ENCODE results near the gene LIPC. TPM values are rescaled to one million over a fixed set of nuclear protein-coding genes. Genes with fewer than 3 reads are reported as not detected.
A peak's percentile ranks its signal among the peaks of the same experiment; 100 is the strongest.

The LIPC gene
- polyA plus RNA-seq, 2 of the 4 experiments (the other 2 are of a cell fraction) = 0.13 to 0.30 TPM

GRCh38 chr15:58492661-58493397, 61.0 kb downstream of the LIPC start:
- Histone ChIP-seq H3K27ac (peak overlapping the region; percentile 18 to 62; a peak in 3 of 6 replicates), H3K4me3 (no peak overlapping the region), H3K9me3 (peaks cover 27% of the 10 kb centered on the region), H3K4me2 (no peak overlapping the region), H3K4me1 (no peaks in the 10 kb centered on the region)
- TF ChIP-seq EHMT2 (IDR thresholded peaks at IDR 0.05; ENCODE audit: low read depth) (no peak), RFX5 (IDR thresholded peaks at IDR 0.05) (no peak), NFE2L2 (conservative IDR thresholded peaks at IDR 0.05; ENCODE audit: low read length) (peak; percentile 93), ZNF302 (CRISPR knock-in tag; IDR thresholded peaks at IDR 0.05) (no peak), MAFK (IDR thresholded peaks at IDR 0.05; ENCODE audit: partially characterized antibody) (peak; percentile 99)
- ChIA-PET POLR2A (no interaction called here), CTCF (interaction anchor here (0.7 to 1.5 kb wide), 4 partner anchors 11 to 265 kb away, joined by 3 to 5 read pairs (median 4); no protein-coding TSS in a partner anchor)
- WGBS (ENCODE audit: missing lambda C conversion rate) = 83% methylated on average over 7 of the region's 7 CpGs
- ATAC-seq = no peak
- no peak for FAIRE-seq
- DNase-seq (ENCODE audit: low read depth in 1 of 2, low spot score in 1 of 2) = no peak

GRCh38 chr15:58494567-58494966, 62.8 kb downstream of the LIPC start:
- no peak overlapping the region for H3K4me2 ChIP-seq
- no peak overlapping the region for H3K4me3 ChIP-seq
- FAIRE-seq = no peak
- CTCF ChIA-PET = interaction anchor here (0.5 to 4.4 kb wide), 3 partner anchors 11 to 228 kb away, joined by 3 to 12 read pairs (median 6); no protein-coding TSS in a partner anchor
- peaks cover 15% of the 10 kb centered on the region for H3K9me3 ChIP-seq
- no peak overlapping the region for H3K27ac ChIP-seq
- peaks cover 5% of the 10 kb centered on the region; the same call in 2 of the 3 replicates for H3K4me1 ChIP-seq
- 61% methylated on average over 1 of the region's 1 CpG for WGBS (ENCODE audit: missing lambda C conversion rate)
- no peak for DNase-seq (ENCODE audit: low read depth in 1 of 2, low spot score in 1 of 2)
- no peak for ATAC-seq
- POLR2A ChIA-PET = no interaction called here
- no peak for TF ChIP-seq EHF (CRISPR knock-in tag; IDR thresholded peaks at IDR 0.05)
- TF ChIP-seq CHD2 (IDR thresholded peaks at IDR 0.05; ENCODE audit: low read length, partially characterized antibody) = no peak
- no peak for TF ChIP-seq PHF8 (IDR thresholded peaks at IDR 0.05; ENCODE audit: borderline replicate concordance, low read depth)

- Histone ChIP-seq H3K9me3 (peaks cover 5% of the 10 kb centered on the region; the same call in 1 of the 3 replicates), H3K27ac (no peak overlapping the region), H3K4me1 (peaks cover 5% of the 10 kb centered on the region; the same call in 2 of the 3 replicates), H3K4me3 (no peak overlapping the region), H3K4me2 (no peak overlapping the region)
- no peak for FAIRE-seq
- CTCF ChIA-PET = interaction anchor here (1.2 to 4.4 kb wide), 2 partner anchors 9 to 12 kb away, joined by 3 to 12 read pairs; no protein-coding TSS in a partner anchor
- POLR2A ChIA-PET = no interaction called here
- TF ChIP-seq CBX2 (IDR thresholded peaks at IDR 0.05; ENCODE audit: borderline replicate concordance, low read depth) (no peak), JUN (IDR thresholded peaks at IDR 0.05) (no peak), PHF8 (IDR thresholded peaks at IDR 0.05; ENCODE audit: borderline replicate concordance, low read depth) (no peak), MYC (IDR thresholded peaks at IDR 0.05; ENCODE audit: borderline replicate concordance, low read length) (no peak), SREBF2 (IDR thresholded peaks at IDR 0.05) (no peak), CTCF (IDR thresholded peaks at IDR 0.05) (no peak), NPAS2 (CRISPR knock-in tag; IDR thresholded peaks at IDR 0.05; ENCODE audit: borderline replicate concordance) (no peak), ZSCAN20 (CRISPR knock-in tag; IDR thresholded peaks at IDR 0.05) (no peak), BHLHE40 (IDR thresholded peaks at IDR 0.05; ENCODE audit: low read depth, low read length) (no peak), USF2 (IDR thresholded peaks at IDR 0.05) (no peak), PBX3 (IDR thresholded peaks at IDR 0.05) (no peak)
- WGBS (ENCODE audit: missing lambda C conversion rate) = 74% methylated on average over 3 of the region's 3 CpGs
- no peak for DNase-seq (ENCODE audit: low read depth in 1 of 2, low spot score in 1 of 2)
- ATAC-seq = no peak
Observed at GRCh38 chr15:58495891-58496408, 64.2 kb downstream of the LIPC start.
